GM12878 (cell line): Measurements from ENCODE around the gene PHYKPL. TPM values are rescaled to one million over a fixed set of nuclear protein-coding genes. Genes with fewer than 3 reads are reported as not detected.

Experiments
- ATAC-seq: fragments of 200-7000 bp; cut with Tn5 transposase; 3 replicates; pipeline ENCODE4 v1.9.1; 2020; ENCODE audit warnings: mild to moderate bottlenecking, moderate library complexity
- BruUV-seq: library from RNA; stranded (reverse); fragments of 400-500 nt; replicated peaks from 2 replicates; lab custom pipeline; 2021; lab: Mats Ljungman, UMichigan
- CTCF ChIA-PET: fragments of 300-600 bp; sonication (Branson Sonifier 250); formaldehyde crosslinking; extraction: SDS; loops from one replicate; lab custom pipeline; 2021; ENCODE audit warnings: inconsistent platforms; lab: Yijun Ruan, JAX
- POLR2A ChIA-PET: fragments of 350-600 bp; formaldehyde crosslinking; extraction: SDS; loops from one replicate; lab custom pipeline; 2021; ENCODE audit warnings: inconsistent platforms; lab: Charles Lee
- RAD21 ChIA-PET: fragments of 300-600 bp; sonication (Branson Sonifier 250); formaldehyde crosslinking; loops from one replicate; lab custom pipeline; 2023; ENCODE audit warnings: antibody characterized with exemption; ENCODE audit not compliant: unreplicated experiment; lab: Charles Lee
- SMC1A ChIA-PET: fragments of 300-600 bp; sonication (Branson Sonifier 250); formaldehyde crosslinking; loops from one replicate; lab custom pipeline; 2023; ENCODE audit not compliant: unreplicated experiment, uncharacterized antibody; lab: Charles Lee
- DNase-seq: peaks from one replicate; pipeline ENCODE4 v3.0.0-alpha.2; 2011; ENCODE audit warnings: low read depth, low spot score
- FAIRE-seq: peaks from 3 replicates; lab custom pipeline; 2011; peaks lifted over from hg19 to GRCh38; lab: Jason Lieb, UNC
- H2AFZ ChIP-seq: 2 replicates; pipeline ENCODE4 v1.6.0; 2011; ENCODE audit warnings: low read depth, low read length, control low read depth; ENCODE audit not compliant: control insufficient read depth
- H3K27ac ChIP-seq: 2 replicates; pipeline ENCODE4 v1.5.1; 2011; ENCODE audit warnings: control low read depth; ENCODE audit not compliant: control insufficient read depth, insufficient read depth
- H3K27me3 ChIP-seq, 2 experiments: replicated peaks in 1 of 2; 2 replicates each; pipeline versions ENCODE4 v1.6.0 to v1.6.1; 2011; ENCODE audit warnings: low read length in 1 of 2; ENCODE audit not compliant: control insufficient read depth in 2 of 2, insufficient read depth in 2 of 2
- H3K36me3 ChIP-seq, 2 experiments: 2 replicates each; pipeline ENCODE4 v1.5.1; 2011; ENCODE audit warnings: low read length in 1 of 2; ENCODE audit not compliant: control insufficient read depth in 2 of 2, insufficient read depth in 2 of 2
- H3K4me1 ChIP-seq: 2 replicates; pipeline ENCODE4 v1.6.1; 2011; ENCODE audit warnings: mild to moderate bottlenecking, low read length, moderate library complexity, mixed read lengths; ENCODE audit not compliant: control insufficient read depth, insufficient read depth
- H3K4me2 ChIP-seq: 2 replicates; pipeline ENCODE4 v1.6.0; 2011; ENCODE audit warnings: control low read depth; ENCODE audit not compliant: control insufficient read depth, insufficient read depth
- H3K4me3 ChIP-seq: fragments of 200-600 bp; sonication (generic); 2 replicates; pipeline ENCODE4 v1.5.1; 2016
- H3K79me2 ChIP-seq: 2 replicates; pipeline ENCODE4 v1.6.0; 2011; ENCODE audit warnings: low read length; ENCODE audit not compliant: control insufficient read depth, insufficient read depth
- H3K9ac ChIP-seq: 2 replicates; pipeline ENCODE4 v1.8.0; 2011; ENCODE audit warnings: low read length, control low read depth, mixed read lengths; ENCODE audit not compliant: control insufficient read depth, insufficient read depth
- H3K9me3 ChIP-seq: replicated peaks from 3 replicates; pipeline ENCODE4 v1.5.1; 2011; ENCODE audit warnings: mild to moderate bottlenecking, low read length; ENCODE audit not compliant: control insufficient read depth, insufficient read depth
- H4K20me1 ChIP-seq: 2 replicates; pipeline ENCODE4 v1.6.0; 2011; ENCODE audit not compliant: control insufficient read depth, insufficient read depth
- EGR1 ChIP-seq, 2 experiments: IDR thresholded peaks; 1 replicate in 1 of 2; 2 replicates in 1 of 2; pipeline ENCODE4 v1.6.1; 2011 to 2012; ENCODE audit warnings: low read depth in 2 of 2, low read length in 2 of 2, borderline replicate concordance in 1 of 2, mild to moderate bottlenecking in 1 of 2, moderate library complexity in 1 of 2
- IRF3 ChIP-seq: fragments of 450-650 bp; IDR thresholded peaks from 2 replicates; pipeline ENCODE4 v1.6.1; 2014; ENCODE audit warnings: mild to moderate bottlenecking
- NFXL1 ChIP-seq: fragments of 450-650 bp; IDR thresholded peaks from 2 replicates; pipeline ENCODE4 v1.6.1; 2017; ENCODE audit warnings: antibody characterized with exemption, mild to moderate bottlenecking, borderline replicate concordance
- POLR2A ChIP-seq: IDR thresholded peaks from 2 replicates; pipeline ENCODE4 v1.6.1; 2011; ENCODE audit warnings: low read depth, mild to moderate bottlenecking, low read length
- RAD21 ChIP-seq: IDR thresholded peaks from 2 replicates; pipeline ENCODE4 v1.6.1; 2011; ENCODE audit warnings: mild to moderate bottlenecking, low read depth, low read length, moderate library complexity; ENCODE audit not compliant: insufficient read depth
- SPI1 ChIP-seq: IDR thresholded peaks from 2 replicates; pipeline ENCODE4 v1.6.1; 2011; ENCODE audit warnings: low read depth, mild to moderate bottlenecking, low read length, moderate library complexity, borderline replicate concordance; ENCODE audit not compliant: insufficient read depth
- TBL1XR1 ChIP-seq: IDR thresholded peaks from 2 replicates; pipeline ENCODE4 v1.6.1; 2012; ENCODE audit warnings: low read depth, low read length, improper control_type of control experiment
- USF1 ChIP-seq: IDR thresholded peaks from 2 replicates; pipeline ENCODE4 v1.6.1; 2011; ENCODE audit warnings: borderline replicate concordance, low read depth, mild to moderate bottlenecking, moderate library complexity, mixed read lengths, low read length; ENCODE audit not compliant: insufficient read depth; ENCODE audit errors: extremely low read length
- WGBS: methylation state at CpG from one replicate; pipeline ENCODE4 v1.1.6; 2016; ENCODE audit warnings: low lambda C conversion rate; ENCODE audit not compliant: insufficient replicate concordance, insufficient coverage; ENCODE audit errors: missing lambda C conversion rate; 5-methylcytosine and 5-hydroxymethylcytosine counted together
- in situ Hi-C: fragments of 300-500 bp; cut with MboI; formaldehyde crosslinking; loops from 9 replicates; pipeline ENCODE4 v1.14.3; 2018; ENCODE audit warnings: mixed read lengths
- intact Hi-C: fragments of 100-400 bp; cut with micrococcal nuclease; formaldehyde crosslinking; loops from one replicate; pipeline ENCODE4 v1.14.2; 2022; ENCODE audit not compliant: unreplicated experiment
- polyA plus RNA-seq, 11 experiments: library from polyadenylated mRNA; depleted of rRNA in 4 of 11; unstranded in 6 of 11; stranded (reverse) in 5 of 11; fragments of >200 nt; fragmentation: Nextera tagmentation in 4 of 11; fragmentation: Illumina TruSeq in 1 of 11; extraction: Ambion mirVana in 4 of 11; extraction: Trizol in 1 of 11; gene quantifications; 1 replicate in 1 of 11; 2 replicates in 10 of 11; pipeline versions ENCODE4 v1.2.1 to v1.2.3, GENCODE V29; 2011 to 2016; ENCODE audit warnings: inconsistent platforms in 2 of 11, missing spikeins in 2 of 11, low read depth in 1 of 11
- total RNA-seq, 4 experiments: library from RNA; depleted of rRNA in 3 of 4; stranded (reverse); fragments of >200 nt in 3 of 4; fragmentation: Illumina TruSeq in 1 of 4; extraction: Trizol in 1 of 4; gene quantifications; 2 replicates each; pipeline versions ENCODE4 v1.2.1 to v1.2.3, GENCODE V29; 2013 to 2021

PHYKPL gene
- total and polyA plus RNA-seq, 10 of the 15 experiments (the other 5 are each of a cell fraction or from before 2014, with no cell fraction given): 4.5 to 53.9 (median 25.6) TPM

GRCh38 chr5:178191661-178192060 is 40.9 kb downstream of the PHYKPL start:
- in situ Hi-C loops: no loop called here
- no peak for FAIRE-seq

More at GRCh38 chr5:178191661-178192060, 40.9 kb downstream of the PHYKPL start:
- Histone ChIP-seq H3K4me1 (no peaks in the 10 kb centered on the region), H3K79me2 (no peaks in the 10 kb centered on the region), H3K4me3 (no peak overlapping the region), H4K20me1 (no peaks in the 10 kb centered on the region), H3K9ac (no peak overlapping the region), H3K36me3 (no peaks in the 10 kb centered on the region), H3K27me3 (peaks cover 0 to 5% of the 10 kb centered on the region in 2 experiments; a peak in 3 of 4 replicates), H3K4me2 (no peak overlapping the region), H2AFZ (no peak overlapping the region), H3K9me3 (no peaks in the 10 kb centered on the region), H3K27ac (no peak overlapping the region)
- POLR2A ChIA-PET: no interaction called here
- no peak for DNase-seq
- SMC1A ChIA-PET: no interaction called here
- TF ChIP-seq EGR1 (IDR thresholded peaks at IDR 0.05; ENCODE audit: borderline replicate concordance in 1 of 2, low read depth in 2 of 2, low read length in 2 of 2) (no peak), USF1 (no peak), IRF3 (no peak), RAD21 (no peak), TBL1XR1 (no peak), SPI1 (no peak), POLR2A (no peak), NFXL1 (no peak)
- intact Hi-C loops: no loop called here
- CTCF ChIA-PET: interaction anchor here (1.0 kb wide), 1 partner anchor 8 kb away, joined by 4 read pairs; no protein-coding TSS in a partner anchor
- no TSS peak for BruUV-seq
- RAD21 ChIA-PET: no interaction called here
- ATAC-seq: no peak
- 37% methylated on average over 4 of the region's 4 CpGs for WGBS
